ENCODE data around the gene REXO4.

- TF ChIP-seq CTCF (conservative IDR thresholded peaks at IDR 0.05 in 1 of 2, IDR thresholded peaks at IDR 0.05 in 1 of 2; ENCODE audit: low read depth in 1 of 2, low read length in 2 of 2), result no peak
- no peak for TF ChIP-seq EZH2 (IDR thresholded peaks at IDR 0.05; ENCODE audit: low read length, missing control alignments)
Observed at GRCh38 chr9:133455936-133456335, 38.1 kb upstream of the REXO4 start.
